GM21515 (cell line): ENCODE results near the gene PTPN4.

Experiments
- ATAC-seq: cut with Tn5 transposase; IDR thresholded peaks from one replicate; pipeline ENCODE4 v1.9.1; 2021; ENCODE audit not compliant: unreplicated experiment

The PTPN4 gene

GRCh38 chr2:119759451-119760236, at the start of gene PTPN4:
TSS of gene PTPN4 (plus strand) at chr2:119759922. CDS start at chr2:119809854, 49,932 bp downstream.
- peak; percentile 97 for ATAC-seq

- ATAC-seq: no peak
These were observed 49.4 kb upstream of the PTPN4 start for GRCh38 chr2:119710281-119710680.

GRCh38 chr2:119711352-119711751, 48.4 kb upstream of the PTPN4 start:
- no peak for ATAC-seq

GRCh38 chr2:119712571-119712970, 47.2 kb upstream of the PTPN4 start:
- ATAC-seq: no peak

- ATAC-seq: no peak
These were observed 45.8 kb upstream of the PTPN4 start for GRCh38 chr2:119713819-119714490.

- no peak for ATAC-seq
These were observed 44.1 kb upstream of the PTPN4 start for GRCh38 chr2:119715409-119716283.

GRCh38 chr2:119716284-119716672, 43.4 kb upstream of the PTPN4 start:
- no peak for ATAC-seq

GRCh38 chr2:119718501-119719260, 41.0 kb upstream of the PTPN4 start:
- ATAC-seq: no peak

GRCh38 chr2:119719261-119719627, 40.5 kb upstream of the PTPN4 start:
- ATAC-seq: no peak

- ATAC-seq: no peak
These were observed 38.7 kb upstream of the PTPN4 start for GRCh38 chr2:119721043-119721442.

- ATAC-seq: no peak
These were observed 38.3 kb upstream of the PTPN4 start for GRCh38 chr2:119721462-119721861.

GRCh38 chr2:119721904-119722303, 37.8 kb upstream of the PTPN4 start:
- no peak for ATAC-seq

GRCh38 chr2:119723186-119723585, 36.5 kb upstream of the PTPN4 start:
- ATAC-seq: no peak

GRCh38 chr2:119723784-119724467, 35.8 kb upstream of the PTPN4 start:
- ATAC-seq: no peak

- ATAC-seq: no peak
These were observed 34.9 kb upstream of the PTPN4 start for GRCh38 chr2:119724656-119725485.

GRCh38 chr2:119727493-119727892, 32.2 kb upstream of the PTPN4 start:
- no peak for ATAC-seq

GRCh38 chr2:119728421-119728820, 31.3 kb upstream of the PTPN4 start:
- ATAC-seq: no peak

GRCh38 chr2:119730671-119731177, 29.0 kb upstream of the PTPN4 start:
- no peak for ATAC-seq

- no peak for ATAC-seq
These were observed 27.7 kb upstream of the PTPN4 start for GRCh38 chr2:119731983-119732382.
